Right lobe of liver (tissue), 4 donors: Measurements from ENCODE around the gene HMGXB4.
A peak's percentile ranks its signal among the peaks of the same experiment; 100 is the strongest.

Experiments
- CTCF ChIP-seq, 4 donors: fragments of 200-600 bp in 3 of 4; fragments of 450-650 bp in 1 of 4; IDR thresholded peaks; one replicate each; pipeline versions ENCODE4 v1.5.1 to v1.8.0; 2016 to 2022; ENCODE audit warnings: antibody characterized with exemption in 4 of 4, mild to moderate bottlenecking in 2 of 4
- POLR2A ChIP-seq: fragments of 450-650 bp; IDR thresholded peaks from one replicate; pipeline ENCODE4 v1.6.1; 2017; ENCODE audit warnings: antibody characterized with exemption, mild to moderate bottlenecking
- donor health status: DM: no; HTN: no; CAD: no.
- donor health status: DM: no; HTN: no; CAD: no.
- donor health status: DM: no; HTN: yes; CAD: no.

GRCh38 chr22:35231585-35232084 lies 25.7 kb upstream of the HMGXB4 start:
- TF ChIP-seq CTCF (IDR thresholded peaks at IDR 0.05) (peak; percentile 77 to 92 (median 88)), POLR2A (no peak)
